ENCODE data around the gene SNAPIN. TPM values are rescaled to one million over a fixed set of nuclear protein-coding genes. Genes with fewer than 3 reads are reported as not detected.

SNAPIN gene
- total RNA-seq, 1 experiment from 2014 or later = 23.4 TPM

GRCh38 chr1:153670859-153671627, 12.5 kb downstream of the SNAPIN start, which contains the start of gene ILF2 (continued):
- TF ChIP-seq ZNF281 (CRISPR knock-in tag; IDR thresholded peaks at IDR 0.05) (no peak), ZNF512 (CRISPR knock-in tag; IDR thresholded peaks at IDR 0.05; ENCODE audit: borderline replicate concordance) (no peak), FOXJ3 (CRISPR knock-in tag; IDR thresholded peaks at IDR 0.05; ENCODE audit: borderline replicate concordance) (no peak), STAT6 (CRISPR knock-in tag; conservative IDR thresholded peaks at IDR 0.05; ENCODE audit: low read depth) (no peak), JAZF1 (CRISPR knock-in tag; IDR thresholded peaks at IDR 0.05) (no peak), GTF2I (CRISPR knock-in tag; conservative IDR thresholded peaks at IDR 0.05) (no peak), ZNF121 (CRISPR knock-in tag; IDR thresholded peaks at IDR 0.05) (no peak), GABPB1 (CRISPR knock-in tag; IDR thresholded peaks at IDR 0.05) (no peak), SOX15 (CRISPR knock-in tag; IDR thresholded peaks at IDR 0.05) (no peak), NFATC4 (CRISPR knock-in tag; IDR thresholded peaks at IDR 0.05) (0 out of 2 replicates have a peak, but pooled peaks have one; percentile 59), TCF7 (CRISPR knock-in tag; IDR thresholded peaks at IDR 0.05; ENCODE audit: low read depth) (no peak), ZBTB21 (CRISPR knock-in tag; IDR thresholded peaks at IDR 0.05; ENCODE audit: borderline replicate concordance) (no peak), FOXP1 (CRISPR knock-in tag; IDR thresholded peaks at IDR 0.05; ENCODE audit: borderline replicate concordance) (no peak), CBFB (CRISPR knock-in tag; IDR thresholded peaks at IDR 0.05; ENCODE audit: low read depth) (no peak), HMGA2 (CRISPR knock-in tag; IDR thresholded peaks at IDR 0.05) (no peak), ATF1 (CRISPR knock-in tag; IDR thresholded peaks at IDR 0.05) (no peak), ZNF671 (CRISPR knock-in tag; IDR thresholded peaks at IDR 0.05) (no peak), TP53 (CRISPR knock-in tag; IDR thresholded peaks at IDR 0.05) (no peak), AFF4 (CRISPR knock-in tag; IDR thresholded peaks at IDR 0.05; ENCODE audit: borderline replicate concordance) (no peak), TEAD4 (CRISPR knock-in tag; IDR thresholded peaks at IDR 0.05) (no peak), ESRRA (CRISPR knock-in tag; IDR thresholded peaks at IDR 0.05; ENCODE audit: borderline replicate concordance) (no peak), NR1H2 (CRISPR knock-in tag; IDR thresholded peaks at IDR 0.05) (no peak)
- TF ChIP-seq, protein P1, sequence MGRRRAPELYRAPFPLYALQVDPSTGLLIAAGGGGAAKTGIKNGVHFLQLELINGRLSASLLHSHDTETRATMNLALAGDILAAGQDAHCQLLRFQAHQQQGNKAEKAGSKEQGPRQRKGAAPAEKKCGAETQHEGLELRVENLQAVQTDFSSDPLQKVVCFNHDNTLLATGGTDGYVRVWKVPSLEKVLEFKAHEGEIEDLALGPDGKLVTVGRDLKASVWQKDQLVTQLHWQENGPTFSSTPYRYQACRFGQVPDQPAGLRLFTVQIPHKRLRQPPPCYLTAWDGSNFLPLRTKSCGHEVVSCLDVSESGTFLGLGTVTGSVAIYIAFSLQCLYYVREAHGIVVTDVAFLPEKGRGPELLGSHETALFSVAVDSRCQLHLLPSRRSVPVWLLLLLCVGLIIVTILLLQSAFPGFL (CRISPR knock-in tag; IDR thresholded peaks at IDR 0.05; ENCODE audit: borderline replicate concordance) = no peak
- TF ChIP-seq, protein P2, sequence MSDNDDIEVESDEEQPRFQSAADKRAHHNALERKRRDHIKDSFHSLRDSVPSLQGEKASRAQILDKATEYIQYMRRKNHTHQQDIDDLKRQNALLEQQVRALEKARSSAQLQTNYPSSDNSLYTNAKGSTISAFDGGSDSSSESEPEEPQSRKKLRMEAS (CRISPR knock-in tag; IDR thresholded peaks at IDR 0.05) = peak; percentile 75; the same call in 1 of the 2 replicates
- TF ChIP-seq, protein P3, sequence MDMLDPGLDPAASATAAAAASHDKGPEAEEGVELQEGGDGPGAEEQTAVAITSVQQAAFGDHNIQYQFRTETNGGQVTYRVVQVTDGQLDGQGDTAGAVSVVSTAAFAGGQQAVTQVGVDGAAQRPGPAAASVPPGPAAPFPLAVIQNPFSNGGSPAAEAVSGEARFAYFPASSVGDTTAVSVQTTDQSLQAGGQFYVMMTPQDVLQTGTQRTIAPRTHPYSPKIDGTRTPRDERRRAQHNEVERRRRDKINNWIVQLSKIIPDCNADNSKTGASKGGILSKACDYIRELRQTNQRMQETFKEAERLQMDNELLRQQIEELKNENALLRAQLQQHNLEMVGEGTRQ (CRISPR knock-in tag; IDR thresholded peaks at IDR 0.05) = no peak

Data from WTC11 (cell line).